Suprapubic skin (tissue), 4 donors: Measurements from ENCODE around the gene IL17RD. TPM values are rescaled to one million over a fixed set of nuclear protein-coding genes. Genes with fewer than 3 reads are reported as not detected.

Experiments
- DNase-seq, 2 donors: peaks; one replicate each; pipeline ENCODE4 v3.0.0-alpha.2; 2019; ENCODE audit warnings: low spot score in 2 of 2
- H3K27ac ChIP-seq: fragments of 200-600 bp; sonication (generic); one replicate; pipeline ENCODE4 v1.5.1; 2019
- H3K27me3 ChIP-seq: fragments of 200-600 bp; sonication (generic); one replicate; pipeline ENCODE4 v1.5.1; 2019
- H3K36me3 ChIP-seq: fragments of 200-600 bp; sonication (generic); one replicate; pipeline ENCODE4 v1.5.1; 2019
- H3K4me1 ChIP-seq: fragments of 200-600 bp; sonication (generic); one replicate; pipeline ENCODE4 v1.5.1; 2019
- H3K4me3 ChIP-seq: fragments of 200-600 bp; sonication (generic); one replicate; pipeline ENCODE4 v1.5.1; 2019; ENCODE audit warnings: mild to moderate bottlenecking
- H3K9me3 ChIP-seq: fragments of 200-600 bp; sonication (generic); one replicate; pipeline ENCODE4 v1.5.1; 2019
- CTCF ChIP-seq, 2 donors: fragments of 200-600 bp in 1 of 2; fragments of 450-650 bp in 1 of 2; sonication (generic) in 1 of 2; IDR thresholded peaks; one replicate each; pipeline ENCODE4 v1.5.1; 2016 to 2019; ENCODE audit warnings: antibody characterized with exemption in 2 of 2, mild to moderate bottlenecking in 1 of 2, moderate library complexity in 1 of 2
- EP300 ChIP-seq: sonication (generic); formaldehyde crosslinking; IDR thresholded peaks from one replicate; pipeline ENCODE4 v1.6.1; 2017; ENCODE audit warnings: antibody characterized with exemption
- POLR2A ChIP-seq, 2 donors: fragments of 450-650 bp; IDR thresholded peaks; one replicate each; pipeline ENCODE4 v1.6.1; 2017; ENCODE audit warnings: antibody characterized with exemption in 2 of 2, mild to moderate bottlenecking in 2 of 2, moderate library complexity in 2 of 2
- POLR2AphosphoS5 ChIP-seq, 3 donors: sonication (generic); formaldehyde crosslinking; IDR thresholded peaks; one replicate each; pipeline ENCODE4 v1.6.1; 2017; ENCODE audit warnings: antibody characterized with exemption in 3 of 3
- WGBS: methylation state at CpG from one replicate; pipeline ENCODE4 v1.1.5; 2018; 5-methylcytosine and 5-hydroxymethylcytosine counted together
- total RNA-seq, 4 donors: library from RNA; depleted of rRNA; stranded (reverse); fragments of >200 nt; gene quantifications; one replicate each; pipeline ENCODE4 v1.1.0, GENCODE V29; 2016

IL17RD gene
- total RNA-seq, 4 donors from 2014 or later, result 2.2 to 6.1 (median 3.7) TPM

- TF ChIP-seq POLR2AphosphoS5 (IDR thresholded peaks at IDR 0.05), result no peak
- no peaks in the 10 kb centered on the region for H3K9me3 ChIP-seq
- WGBS, result 89% methylated on average over 4 of the region's 4 CpGs
- DNase-seq, result no peak
- no peak overlapping the region for H3K4me3 ChIP-seq
- H3K27ac ChIP-seq, result no peak overlapping the region
- peaks cover 9% of the 10 kb centered on the region for H3K4me1 ChIP-seq
- no peaks in the 10 kb centered on the region for H3K36me3 ChIP-seq
- H3K27me3 ChIP-seq, result no peaks in the 10 kb centered on the region
Measured at GRCh38 chr3:57126244-57126643, 38.9 kb downstream of the IL17RD start.

GRCh38 chr3:57120451-57121174, 44.5 kb downstream of the IL17RD start:
- Histone ChIP-seq H3K9me3 (no peaks in the 10 kb centered on the region), H3K27me3 (no peaks in the 10 kb centered on the region), H3K27ac (no peak overlapping the region), H3K4me1 (no peaks in the 10 kb centered on the region), H3K36me3 (no peaks in the 10 kb centered on the region), H3K4me3 (no peak overlapping the region)
- TF ChIP-seq EP300, result no peak
- TF ChIP-seq POLR2AphosphoS5 (IDR thresholded peaks at IDR 0.05), result no peak
- TF ChIP-seq POLR2A (IDR thresholded peaks at IDR 0.05), result no peak
- TF ChIP-seq CTCF (IDR thresholded peaks at IDR 0.05), result no peak
- WGBS, result 72% methylated on average over 10 of the region's 10 CpGs
- DNase-seq, result no peak

GRCh38 chr3:57120040-57120439, 45.1 kb downstream of the IL17RD start:
- DNase-seq, result no peak
- H3K36me3 ChIP-seq, result no peaks in the 10 kb centered on the region
- WGBS, result 85% methylated on average over 3 of the region's 3 CpGs
- H3K4me1 ChIP-seq, result no peaks in the 10 kb centered on the region
- no peak overlapping the region for H3K4me3 ChIP-seq
- no peaks in the 10 kb centered on the region for H3K27me3 ChIP-seq
- TF ChIP-seq POLR2AphosphoS5 (IDR thresholded peaks at IDR 0.05) (no peak), CTCF (IDR thresholded peaks at IDR 0.05) (no peak), EP300 (no peak), POLR2A (IDR thresholded peaks at IDR 0.05) (no peak)
- no peak overlapping the region for H3K27ac ChIP-seq
- H3K9me3 ChIP-seq, result no peaks in the 10 kb centered on the region

GRCh38 chr3:57118254-57118653, 46.9 kb downstream of the IL17RD start:
- DNase-seq, result no peak
- H3K36me3 ChIP-seq, result no peaks in the 10 kb centered on the region
- WGBS, result 58% methylated on average over 3 of the region's 3 CpGs
- H3K27me3 ChIP-seq, result no peaks in the 10 kb centered on the region
- H3K4me1 ChIP-seq, result no peaks in the 10 kb centered on the region
- no peaks in the 10 kb centered on the region for H3K9me3 ChIP-seq
- no peak overlapping the region for H3K27ac ChIP-seq
- no peak overlapping the region for H3K4me3 ChIP-seq
- no peak for TF ChIP-seq CTCF (IDR thresholded peaks at IDR 0.05)
- no peak for TF ChIP-seq EP300
- no peak for TF ChIP-seq POLR2A (IDR thresholded peaks at IDR 0.05)
- no peak for TF ChIP-seq POLR2AphosphoS5 (IDR thresholded peaks at IDR 0.05)

GRCh38 chr3:57116501-57116900, 48.7 kb downstream of the IL17RD start:
- no peak overlapping the region for H3K27ac ChIP-seq
- H3K4me3 ChIP-seq, result no peak overlapping the region
- WGBS, result 95% methylated on average over 3 of the region's 3 CpGs
- H3K36me3 ChIP-seq, result no peaks in the 10 kb centered on the region
- TF ChIP-seq CTCF (IDR thresholded peaks at IDR 0.05), result no peak
- no peak for TF ChIP-seq EP300
- TF ChIP-seq POLR2AphosphoS5 (IDR thresholded peaks at IDR 0.05), result no peak
- no peak for TF ChIP-seq POLR2A (IDR thresholded peaks at IDR 0.05)
- no peaks in the 10 kb centered on the region for H3K27me3 ChIP-seq
- no peaks in the 10 kb centered on the region for H3K4me1 ChIP-seq
- no peak for DNase-seq
- no peaks in the 10 kb centered on the region for H3K9me3 ChIP-seq

GRCh38 chr3:57112206-57112605, 52.9 kb downstream of the IL17RD start:
- no peak for DNase-seq
- 69% methylated on average over 5 of the region's 5 CpGs for WGBS

More at GRCh38 chr3:57112206-57112605, 52.9 kb downstream of the IL17RD start:
- Histone ChIP-seq H3K27ac (no peak overlapping the region), H3K36me3 (peaks cover 6% of the 10 kb centered on the region), H3K4me1 (no peaks in the 10 kb centered on the region), H3K27me3 (no peaks in the 10 kb centered on the region), H3K9me3 (no peaks in the 10 kb centered on the region), H3K4me3 (no peak overlapping the region)
- TF ChIP-seq CTCF (IDR thresholded peaks at IDR 0.05), result no peak
- TF ChIP-seq POLR2AphosphoS5 (IDR thresholded peaks at IDR 0.05), result no peak
- TF ChIP-seq POLR2A (IDR thresholded peaks at IDR 0.05), result no peak
- TF ChIP-seq EP300, result no peak
